Endothelial cell (in vitro differentiated cells): ENCODE results near the gene C2orf80. TPM values are rescaled to one million over a fixed set of nuclear protein-coding genes. Genes with fewer than 3 reads are reported as not detected.
"Not testable (repeated sequence)": the region's sequence is repeated elsewhere in the genome, so short reads cannot be mapped to it uniquely, and the experiment has no call there.

ENCODE experiments used
- DNase-seq: peaks from one replicate; pipeline ENCODE4 v3.0.0; 2021; ENCODE audit warnings: low spot score
- H3K27ac Mint-ChIP-seq: one replicate; pipeline ENCODE4 v1.8.0; 2021; ENCODE audit warnings: mixed read lengths, inconsistent platforms; ENCODE audit not compliant: unreplicated experiment
- H3K27me3 Mint-ChIP-seq: one replicate; pipeline ENCODE4 v1.8.0; 2021; ENCODE audit warnings: mild to moderate bottlenecking, moderate library complexity, mixed read lengths, inconsistent platforms; ENCODE audit not compliant: unreplicated experiment
- H3K36me3 Mint-ChIP-seq: one replicate; pipeline ENCODE4 v1.8.0; 2021; ENCODE audit warnings: mild to moderate bottlenecking, low read depth, mixed read lengths, inconsistent platforms; ENCODE audit not compliant: unreplicated experiment
- H3K4me1 Mint-ChIP-seq: one replicate; pipeline ENCODE4 v1.8.0; 2021; ENCODE audit warnings: mild to moderate bottlenecking, mixed read lengths, inconsistent platforms; ENCODE audit not compliant: unreplicated experiment
- H3K4me3 Mint-ChIP-seq: one replicate; pipeline ENCODE4 v1.8.0; 2021; ENCODE audit warnings: mild to moderate bottlenecking, mixed read lengths, inconsistent platforms; ENCODE audit not compliant: unreplicated experiment
- H3K9me3 Mint-ChIP-seq: one replicate; pipeline ENCODE4 v1.8.0; 2021; ENCODE audit warnings: mixed read lengths, inconsistent platforms; ENCODE audit not compliant: unreplicated experiment
- CTCF ChIP-seq: fragments of 200-600 bp; sonication (generic); IDR thresholded peaks from one replicate; pipeline ENCODE4 v1.5.0; 2021; ENCODE audit warnings: antibody characterized with exemption; ENCODE audit not compliant: unreplicated experiment
- total RNA-seq: library from RNA; stranded (reverse); fragmentation: NEBNext Ultra II Directional; extraction: Animal tissue kit (Norgen Biotek cat#: 25700); gene quantifications from one replicate; pipeline ENCODE4 v1.2.1, GENCODE V29; 2021; ENCODE audit not compliant: unreplicated experiment

Gene C2orf80
- total RNA-seq, 1 donor from 2014 or later, result not detected

GRCh38 chr2:208142925-208143799, 46.7 kb downstream of the C2orf80 start:
- no peak overlapping the region for H3K4me3 Mint-ChIP-seq
- H3K36me3 Mint-ChIP-seq, result peaks cover 4% of the 10 kb centered on the region
- no peak for TF ChIP-seq CTCF
- peaks cover 5% of the 10 kb centered on the region for H3K27me3 Mint-ChIP-seq
- H3K4me1 Mint-ChIP-seq, result peaks cover 4% of the 10 kb centered on the region
- DNase-seq, result no peak
- H3K9me3 Mint-ChIP-seq, result no peaks in the 10 kb centered on the region
- H3K27ac Mint-ChIP-seq, result no peak overlapping the region

GRCh38 chr2:208142240-208142924, 47.4 kb downstream of the C2orf80 start:
- H3K27me3 Mint-ChIP-seq, result peaks cover 7% of the 10 kb centered on the region
- peaks cover 4% of the 10 kb centered on the region for H3K9me3 Mint-ChIP-seq
- no peak overlapping the region for H3K4me3 Mint-ChIP-seq
- H3K27ac Mint-ChIP-seq, result no peak overlapping the region
- DNase-seq, result no peak
- H3K4me1 Mint-ChIP-seq, result peaks cover 4% of the 10 kb centered on the region
- H3K36me3 Mint-ChIP-seq, result peaks cover 10% of the 10 kb centered on the region
- no peak for TF ChIP-seq CTCF

- H3K27ac Mint-ChIP-seq, result no peak overlapping the region
- H3K4me3 Mint-ChIP-seq, result no peak overlapping the region
- H3K4me1 Mint-ChIP-seq, result no peaks in the 10 kb centered on the region
- peaks cover 16% of the 10 kb centered on the region for H3K36me3 Mint-ChIP-seq
- peaks cover 3% of the 10 kb centered on the region for H3K27me3 Mint-ChIP-seq
- no peak for TF ChIP-seq CTCF
- DNase-seq, result no peak
- peaks cover 4% of the 10 kb centered on the region for H3K9me3 Mint-ChIP-seq
These were observed 50.4 kb downstream of the C2orf80 start for GRCh38 chr2:208139447-208139846.

- not testable (repeated sequence) for H3K27me3 Mint-ChIP-seq, DNase-seq, H3K4me3 Mint-ChIP-seq, H3K4me1 Mint-ChIP-seq, H3K27ac Mint-ChIP-seq, H3K9me3 Mint-ChIP-seq
- H3K36me3 Mint-ChIP-seq, result peaks cover 16% of the 10 kb centered on the region
These were observed 51.5 kb downstream of the C2orf80 start for GRCh38 chr2:208138334-208138733.

- Mint-ChIP-seq H3K27me3 (peaks cover 7% of the 10 kb centered on the region), H3K27ac (no peak overlapping the region), H3K9me3 (peaks cover 4% of the 10 kb centered on the region), H3K4me3 (no peak overlapping the region), H3K36me3 (peaks cover 16% of the 10 kb centered on the region), H3K4me1 (no peaks in the 10 kb centered on the region)
- no peak for TF ChIP-seq CTCF
- DNase-seq, result no peak
These were observed 53.1 kb downstream of the C2orf80 start for GRCh38 chr2:208136716-208137094.
